Endothelial cell of umbilical vein (primary cell): ENCODE results near the gene PITPNM1. TPM values are rescaled to one million over a fixed set of nuclear protein-coding genes. Genes with fewer than 3 reads are reported as not detected.

Experiments
- BruUV-seq: library from RNA; stranded (reverse); fragments of 400-500 nt; replicated peaks from 2 replicates; lab custom pipeline; 2021; lab: Mats Ljungman, UMichigan
- CTCF ChIA-PET: fragments of 300-600, 350-600 bp; sonication (Branson Sonifier 250); formaldehyde crosslinking; loops from one replicate; lab custom pipeline; 2021; ENCODE audit warnings: antibody characterized with exemption, inconsistent platforms; lab: Charles Lee
- POLR2A ChIA-PET: fragments of 300-600, 350-600 bp; sonication (Branson Sonifier 250); formaldehyde crosslinking; loops from one replicate; lab custom pipeline; 2021; ENCODE audit warnings: antibody characterized with exemption, inconsistent platforms; lab: Charles Lee
- DNase-seq: peaks from one replicate; pipeline ENCODE4 v3.0.0-alpha.2; 2011; ENCODE audit warnings: low read depth, low spot score
- FAIRE-seq: peaks from 2 replicates; lab custom pipeline; 2011; peaks lifted over from hg19 to GRCh38; lab: Jason Lieb, UNC
- H2AFZ ChIP-seq: 2 replicates; pipeline ENCODE4 v1.6.0; 2012; ENCODE audit warnings: low read depth, low read length, control low read depth, inconsistent platforms
- H3K27ac ChIP-seq: 2 replicates; pipeline ENCODE4 v1.5.1; 2011; ENCODE audit warnings: low read depth, mild to moderate bottlenecking, control low read depth, low read length, moderate library complexity; ENCODE audit not compliant: insufficient read depth
- H3K27me3 ChIP-seq, 2 experiments: 2 replicates each; pipeline versions ENCODE4 v1.6.0 to v1.6.1; 2011; ENCODE audit warnings: low read length in 2 of 2, mixed read lengths in 1 of 2; ENCODE audit not compliant: control insufficient read depth in 2 of 2, insufficient read depth in 2 of 2
- H3K36me3 ChIP-seq, 2 experiments: 2 replicates in 1 of 2; 3 replicates in 1 of 2; pipeline ENCODE4 v1.5.1; 2011; ENCODE audit warnings: low read length in 2 of 2, mild to moderate bottlenecking in 1 of 2, moderate library complexity in 1 of 2; ENCODE audit not compliant: control insufficient read depth in 2 of 2, insufficient read depth in 2 of 2; ENCODE audit errors: extremely low read depth in 1 of 2
- H3K4me1 ChIP-seq: 3 replicates; pipeline ENCODE4 v1.5.1; 2011; ENCODE audit warnings: mild to moderate bottlenecking, low read length; ENCODE audit not compliant: control insufficient read depth, insufficient read depth; ENCODE audit errors: extremely low read depth
- H3K4me2 ChIP-seq: 2 replicates; pipeline ENCODE4 v1.6.1; 2011; ENCODE audit warnings: low read length, control low read depth, mixed read lengths; ENCODE audit not compliant: insufficient read depth
- H3K4me3 ChIP-seq, 3 experiments: fragments of 200-600 bp in 1 of 3; sonication (generic), shearing (Covaris generic) in 1 of 3; replicated peaks in 1 of 3; 2 replicates each; pipeline ENCODE4 v1.5.1; 2011 to 2016; ENCODE audit warnings: control low read depth in 3 of 3, low read length in 3 of 3, mild to moderate bottlenecking in 2 of 3, inconsistent platforms in 1 of 3, low read depth in 1 of 3, moderate library complexity in 1 of 3; ENCODE audit not compliant: insufficient read depth in 1 of 3
- H3K79me2 ChIP-seq: 2 replicates; pipeline ENCODE4 v1.6.0; 2012; ENCODE audit warnings: low read length, inconsistent platforms; ENCODE audit not compliant: control insufficient read depth, insufficient read depth
- H3K9ac ChIP-seq: replicated peaks from 2 replicates; pipeline ENCODE3; 2011; ENCODE audit warnings: low read length, control low read depth; ENCODE audit not compliant: insufficient read depth; ENCODE audit errors: extremely low read depth
- H3K9me1 ChIP-seq: replicated peaks from 3 replicates; pipeline ENCODE4 v1.6.0; 2011; ENCODE audit warnings: mild to moderate bottlenecking, low read length; ENCODE audit not compliant: control insufficient read depth, insufficient read depth; ENCODE audit errors: extremely low read depth
- H3K9me3 ChIP-seq: replicated peaks from 2 replicates; pipeline ENCODE4 v1.5.1; 2012; ENCODE audit warnings: low read length, inconsistent platforms; ENCODE audit not compliant: control insufficient read depth, insufficient read depth
- H4K20me1 ChIP-seq: replicated peaks from 2 replicates; pipeline ENCODE3; 2011; ENCODE audit warnings: mild to moderate bottlenecking, low read length; ENCODE audit not compliant: control insufficient read depth, insufficient read depth; ENCODE audit errors: extremely low read depth
- CTCF ChIP-seq, 2 donors: IDR thresholded peaks; 1 replicate in 1 of 2; 2 replicates in 1 of 2; pipeline ENCODE4 v1.5.1; 2011; ENCODE audit warnings: low read length in 2 of 2, mild to moderate bottlenecking in 2 of 2, moderate library complexity in 2 of 2, control low read depth in 1 of 2, inconsistent platforms in 1 of 2, low read depth in 1 of 2; ENCODE audit not compliant: insufficient read depth in 1 of 2; ENCODE audit errors: extremely low read depth in 1 of 2
- EZH2 ChIP-seq: IDR thresholded peaks from 2 replicates; pipeline ENCODE4 v1.6.1; 2012; ENCODE audit warnings: borderline replicate concordance, low read depth, mild to moderate bottlenecking, moderate library complexity, low read length, inconsistent platforms; ENCODE audit not compliant: severe bottlenecking
- FOS ChIP-seq: IDR thresholded peaks from 2 replicates; pipeline ENCODE4 v1.6.1; 2011; ENCODE audit warnings: mild to moderate bottlenecking, low read length, moderate library complexity, borderline replicate concordance; ENCODE audit not compliant: insufficient read depth
- GATA2 ChIP-seq: IDR thresholded peaks from 2 replicates; pipeline ENCODE4 v1.7.0; 2011; ENCODE audit warnings: low read depth, mild to moderate bottlenecking, moderate library complexity, mixed read lengths, low read length; ENCODE audit not compliant: insufficient read length, insufficient read depth
- JUN ChIP-seq: IDR thresholded peaks from 2 replicates; pipeline ENCODE4 v1.6.1; 2011; ENCODE audit warnings: borderline replicate concordance, low read depth; ENCODE audit not compliant: insufficient read length, insufficient read depth
- MAX ChIP-seq: IDR thresholded peaks from 2 replicates; pipeline ENCODE4 v1.6.1; 2011; ENCODE audit not compliant: insufficient read depth, insufficient read length
- MYC ChIP-seq: IDR thresholded peaks from one replicate; pipeline ENCODE4 v1.6.1; 2011; ENCODE audit warnings: mild to moderate bottlenecking, low read depth, low read length
- POLR2A ChIP-seq: IDR thresholded peaks from 2 replicates; pipeline ENCODE4 v1.6.1; 2012; ENCODE audit warnings: low read depth, mild to moderate bottlenecking, control low read depth, low read length
- POLR2AphosphoS5 ChIP-seq: IDR thresholded peaks from 2 replicates; pipeline ENCODE4 v1.6.1; 2012; ENCODE audit warnings: low read depth, mild to moderate bottlenecking, control low read depth, low read length, moderate library complexity; ENCODE audit not compliant: insufficient read depth
- dilution Hi-C: fragments of 300-500 bp; cut with MboI; formaldehyde crosslinking; loops from one replicate; pipeline ENCODE4 v1.15.0; 2019; ENCODE audit warnings: low sequenced_read_pairs; ENCODE audit not compliant: extremely low pct_ligation_motif_present
- intact Hi-C: fragments of 100-400 bp; cut with micrococcal nuclease; formaldehyde crosslinking; loops from one replicate; pipeline ENCODE4 v1.10.0; 2022
- polyA plus RNA-seq, 4 experiments: library from polyadenylated mRNA; depleted of rRNA in 3 of 4; stranded (reverse) in 3 of 4; unstranded in 1 of 4; fragments of >200 nt; gene quantifications; 2 replicates each; pipeline versions ENCODE4 v1.2.1 to v1.2.3, GENCODE V29; 2011 to 2012; ENCODE audit warnings: missing spikeins in 1 of 4
- total RNA-seq: library from RNA; stranded (reverse); gene quantifications from 2 replicates; pipeline ENCODE4 v1.2.3, GENCODE V29; 2021

Gene PITPNM1
- total and polyA plus RNA-seq, 2 donors (not counting 3 experiments of a cell fraction or from before 2014, with no cell fraction given): 16.5 to 26.4 TPM

GRCh38 chr11:67457453-67457852, 47.7 kb downstream of the PITPNM1 start:
- no peak overlapping the region for H3K4me3 ChIP-seq
- H2AFZ ChIP-seq: no peak overlapping the region
- no peak overlapping the region for H3K4me2 ChIP-seq
- no peaks in the 10 kb centered on the region for H3K36me3 ChIP-seq
- ChIA-PET POLR2A (no interaction called here), CTCF (no interaction called here)
- TF ChIP-seq FOS: no peak
- TF ChIP-seq POLR2AphosphoS5: no peak
- TF ChIP-seq POLR2A: no peak
- no peak for TF ChIP-seq JUN
- no peak for TF ChIP-seq GATA2
- no peak for TF ChIP-seq CTCF (IDR thresholded peaks at IDR 0.05; ENCODE audit: extremely low read depth in 1 of 2, insufficient read depth in 1 of 2, low read depth in 1 of 2, low read length in 2 of 2)
- no peak for TF ChIP-seq EZH2
- no peak for TF ChIP-seq MYC
- TF ChIP-seq MAX: no peak
- no peaks in the 10 kb centered on the region for H3K27me3 ChIP-seq
- H3K27ac ChIP-seq: no peak overlapping the region
- no peaks in the 10 kb centered on the region for H3K9me1 ChIP-seq
- no peak overlapping the region for H3K9ac ChIP-seq
- no peaks in the 10 kb centered on the region for H3K9me3 ChIP-seq
- DNase-seq (no peak), FAIRE-seq (no peak)
- intact Hi-C loops (no loop called here), dilution Hi-C loops (no loop called here)
- H4K20me1 ChIP-seq: no peaks in the 10 kb centered on the region
- peaks cover 3% of the 10 kb centered on the region for H3K4me1 ChIP-seq
- BruUV-seq: no TSS peak
- no peaks in the 10 kb centered on the region for H3K79me2 ChIP-seq
